ENCODE results near the gene GPR157.

The GPR157 gene

GRCh38 chr1:9105336-9105867, 23.5 kb downstream of the GPR157 start:
- Histone ChIP-seq H3K27me3 (no peaks in the 10 kb centered on the region), H3K4me1 (ENCODE audit: control insufficient read depth in 1 of 2, insufficient read depth in 1 of 2, low read depth in 1 of 2, low read length in 1 of 2) (no peaks in the 10 kb centered on the region), H3K4me3 (ENCODE audit: low read depth in 1 of 2, low read length in 1 of 2) (no peak overlapping the region), H3K27ac (no peak overlapping the region), H3K9me3 (no peaks in the 10 kb centered on the region), H3K36me3 (peaks cover 9% of the 10 kb centered on the region)
- TF ChIP-seq CTCF (IDR thresholded peaks at IDR 0.05): no peak

- H3K27me3 ChIP-seq: no peaks in the 10 kb centered on the region
- H3K36me3 ChIP-seq: peaks cover 9% of the 10 kb centered on the region
- H3K9me3 ChIP-seq: no peaks in the 10 kb centered on the region
- no peaks in the 10 kb centered on the region for H3K4me1 ChIP-seq (ENCODE audit: control insufficient read depth in 1 of 2, insufficient read depth in 1 of 2, low read depth in 1 of 2, low read length in 1 of 2)
- TF ChIP-seq CTCF (IDR thresholded peaks at IDR 0.05): peak; percentile 69
- no peak overlapping the region for H3K4me3 ChIP-seq (ENCODE audit: low read depth in 1 of 2, low read length in 1 of 2)
- no peak overlapping the region for H3K27ac ChIP-seq
These were observed 27.3 kb downstream of the GPR157 start for GRCh38 chr1:9101510-9102146.

- Histone ChIP-seq H3K9me3 (no peaks in the 10 kb centered on the region), H3K27ac (no peak overlapping the region), H3K36me3 (peaks cover 9% of the 10 kb centered on the region), H3K4me3 (ENCODE audit: low read depth in 1 of 2, low read length in 1 of 2) (no peak overlapping the region), H3K27me3 (no peaks in the 10 kb centered on the region), H3K4me1 (ENCODE audit: control insufficient read depth in 1 of 2, insufficient read depth in 1 of 2, low read depth in 1 of 2, low read length in 1 of 2) (no peaks in the 10 kb centered on the region)
- TF ChIP-seq CTCF (IDR thresholded peaks at IDR 0.05): no peak
These were observed 28.3 kb downstream of the GPR157 start for GRCh38 chr1:9100471-9101043.

- no peak for TF ChIP-seq CTCF (IDR thresholded peaks at IDR 0.05)
- Histone ChIP-seq H3K27ac (no peak overlapping the region), H3K36me3 (peaks cover 9% of the 10 kb centered on the region), H3K4me1 (ENCODE audit: control insufficient read depth in 1 of 2, insufficient read depth in 1 of 2, low read depth in 1 of 2, low read length in 1 of 2) (peaks cover 0 to 1% of the 10 kb centered on the region in 2 experiments), H3K27me3 (no peaks in the 10 kb centered on the region), H3K9me3 (no peaks in the 10 kb centered on the region), H3K4me3 (ENCODE audit: low read depth in 1 of 2, low read length in 1 of 2) (no peak overlapping the region)
These were observed 29.3 kb downstream of the GPR157 start for GRCh38 chr1:9099555-9099954.

- peaks cover 14 to 16% of the 10 kb centered on the region in 2 experiments for H3K4me1 ChIP-seq (ENCODE audit: control insufficient read depth in 1 of 2, insufficient read depth in 1 of 2, low read depth in 1 of 2, low read length in 1 of 2)
- no peak overlapping the region for H3K4me3 ChIP-seq (ENCODE audit: low read depth in 1 of 2, low read length in 1 of 2)
- H3K9me3 ChIP-seq: no peaks in the 10 kb centered on the region
- no peak for TF ChIP-seq CTCF (IDR thresholded peaks at IDR 0.05)
- H3K27ac ChIP-seq: no peak overlapping the region
- no peaks in the 10 kb centered on the region for H3K36me3 ChIP-seq
- H3K27me3 ChIP-seq: no peaks in the 10 kb centered on the region
These were observed 30.8 kb downstream of the GPR157 start for GRCh38 chr1:9097947-9098705.
